ENCODE results near the gene MAPRE3.

Gene MAPRE3

DNA sequence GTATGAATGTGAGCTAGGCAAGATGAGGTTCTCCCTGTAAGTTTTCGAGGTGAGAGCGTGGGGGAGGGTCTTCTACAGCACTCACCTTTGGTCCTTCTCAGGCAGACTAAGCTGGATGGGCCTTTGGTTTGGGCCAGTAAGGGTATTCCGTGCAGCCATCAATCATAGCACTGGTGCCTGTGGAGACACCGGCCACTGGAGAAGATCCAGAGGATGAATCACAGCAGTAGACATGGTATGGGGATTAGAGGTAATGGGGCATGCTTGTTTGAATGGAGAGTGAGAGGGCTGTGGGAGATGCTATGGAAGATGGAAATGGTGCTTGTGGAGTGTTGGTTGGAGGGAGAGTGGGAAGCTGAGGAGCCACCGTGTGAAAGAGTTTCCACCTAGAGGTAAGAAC lies 16.1 kb downstream of the MAPRE3 start:
- DNase-seq, result no peak

DNA sequence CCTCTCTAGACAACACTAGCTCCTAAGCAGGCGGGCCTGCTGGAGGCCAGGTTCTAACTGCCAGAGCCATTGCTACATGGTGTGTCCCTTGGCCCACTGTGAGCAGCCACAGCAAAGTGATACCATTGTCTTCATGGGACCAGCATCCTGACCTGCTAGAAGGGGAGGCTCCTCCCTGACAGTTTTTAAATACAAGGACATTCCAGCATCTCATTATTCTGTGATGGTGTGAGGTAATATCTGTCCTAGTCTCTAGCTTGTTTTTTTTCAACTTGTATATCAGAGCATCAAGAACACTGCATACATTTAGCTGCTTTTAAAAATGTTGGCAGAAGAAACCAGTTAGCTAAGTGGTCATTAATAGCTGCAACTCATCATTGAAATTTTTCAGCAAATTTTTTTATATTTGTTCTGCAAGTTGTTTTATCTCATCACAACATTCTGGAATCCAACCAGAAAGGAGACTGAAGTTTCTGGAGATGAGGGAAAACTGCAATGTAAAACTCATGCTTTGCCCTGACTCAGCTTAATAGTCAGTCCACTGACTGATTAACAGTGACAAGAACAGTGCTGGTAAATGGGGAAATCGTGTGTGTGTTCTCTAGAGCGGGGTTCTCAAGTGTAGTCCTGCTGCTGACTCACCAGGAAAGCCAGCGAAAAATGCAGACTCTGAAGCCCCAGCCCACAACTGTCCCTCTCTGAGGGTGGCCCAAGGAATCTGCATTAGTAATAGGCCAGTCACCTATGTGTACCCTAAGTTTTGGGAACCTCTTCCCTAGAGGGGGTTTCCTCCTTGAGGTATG lies 17.8 kb downstream of the MAPRE3 start:
- DNase-seq, result no peak

DNA sequence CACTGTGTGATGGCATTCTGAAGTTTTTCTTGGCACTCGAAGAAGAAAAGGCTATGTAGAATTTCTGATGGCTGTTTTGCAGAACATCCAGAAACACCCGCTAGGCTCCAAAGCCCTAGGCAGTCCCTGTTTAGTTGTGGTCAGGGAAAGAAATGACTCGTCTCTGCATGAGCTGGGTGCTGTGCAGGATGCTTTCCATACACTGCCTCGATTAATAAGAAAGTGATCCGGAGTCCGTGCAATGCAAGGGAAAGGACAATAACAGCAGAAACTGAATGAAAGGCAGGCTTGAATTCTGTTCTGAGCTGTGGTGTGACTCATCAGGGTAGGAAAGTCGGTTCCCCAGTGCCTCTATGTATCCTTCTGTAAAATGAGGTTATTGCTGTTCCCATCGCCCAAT lies 18.7 kb downstream of the MAPRE3 start:
- DNase-seq, result no peak

DNA sequence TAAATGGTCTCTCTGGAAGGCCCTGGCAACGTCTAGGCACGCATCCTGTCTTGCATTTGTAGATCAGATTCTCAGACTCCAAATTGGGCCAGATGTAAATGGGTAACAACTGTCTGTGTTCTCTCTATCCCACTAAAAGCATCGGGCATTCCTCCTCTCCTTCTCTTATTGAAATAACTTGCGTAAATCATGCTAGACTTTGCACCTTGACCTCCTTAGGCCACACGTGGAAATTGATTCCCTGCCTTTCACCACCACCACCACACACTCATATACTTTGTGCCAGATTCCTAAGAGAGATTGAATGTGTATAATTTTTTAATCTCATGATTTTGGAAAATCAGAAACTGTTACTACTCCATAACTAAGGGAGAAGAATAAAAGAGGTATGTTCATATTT lies 21.3 kb downstream of the MAPRE3 start:
- DNase-seq, result no peak

DNA sequence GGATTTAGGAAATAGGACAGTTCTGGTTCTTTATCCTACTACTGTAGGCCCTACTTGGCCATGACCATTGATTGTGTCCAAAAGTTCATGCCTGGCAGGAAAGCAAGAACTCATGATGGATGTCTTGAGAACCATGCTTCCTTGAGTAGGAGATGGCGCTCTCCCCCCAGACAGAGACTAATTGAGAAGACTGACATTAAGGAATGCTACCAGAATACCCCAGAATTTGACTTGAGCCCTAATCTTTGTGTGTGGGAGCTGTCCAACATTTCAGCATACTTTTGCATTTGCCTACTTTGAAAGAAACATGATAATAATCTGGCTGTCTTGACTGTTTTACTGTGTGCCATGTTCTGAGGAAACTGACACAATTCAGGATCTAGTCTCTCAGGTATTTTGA lies 23.3 kb downstream of the MAPRE3 start:
- DNase-seq, result no peak

DNA sequence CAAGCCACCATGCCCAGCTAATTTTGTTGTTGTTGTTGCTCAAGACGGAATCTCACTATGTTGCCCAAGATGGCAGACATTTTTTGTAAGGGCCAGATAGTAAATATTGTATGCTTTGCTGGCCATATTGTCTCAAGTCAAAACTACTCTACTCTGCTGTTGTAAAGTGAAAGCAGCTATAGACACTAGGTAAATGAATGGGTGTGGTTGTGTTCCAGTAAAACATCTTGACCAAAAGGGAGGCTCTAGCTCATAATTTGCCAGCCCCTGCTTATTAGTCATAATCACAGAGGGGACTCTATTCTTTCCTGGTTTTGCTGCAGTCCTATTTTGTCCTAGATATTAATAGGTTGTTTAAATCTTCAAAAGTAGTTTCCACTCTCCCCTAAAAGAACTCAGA lies 24.5 kb downstream of the MAPRE3 start:
- no peak for DNase-seq

DNA sequence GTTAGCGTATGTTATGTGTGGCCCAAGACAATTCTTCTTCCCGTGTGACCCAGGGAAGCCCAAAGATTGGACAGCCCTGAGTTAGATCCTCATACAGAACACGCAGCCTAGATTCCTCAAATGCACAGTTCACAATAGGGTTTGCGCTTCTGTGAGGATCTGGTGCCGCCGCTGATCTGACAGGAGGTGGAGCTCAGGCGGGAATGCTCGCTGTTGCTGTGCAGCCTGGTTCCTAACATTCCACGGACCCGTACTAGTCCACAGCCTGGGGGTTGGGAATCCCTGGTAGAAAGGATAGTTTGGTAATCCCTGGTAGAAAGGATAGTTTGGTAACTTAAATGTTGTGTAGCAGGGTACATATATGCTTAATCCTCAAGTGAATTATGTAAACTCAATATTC lies 27.0 kb downstream of the MAPRE3 start:
- no peak for DNase-seq

DNA sequence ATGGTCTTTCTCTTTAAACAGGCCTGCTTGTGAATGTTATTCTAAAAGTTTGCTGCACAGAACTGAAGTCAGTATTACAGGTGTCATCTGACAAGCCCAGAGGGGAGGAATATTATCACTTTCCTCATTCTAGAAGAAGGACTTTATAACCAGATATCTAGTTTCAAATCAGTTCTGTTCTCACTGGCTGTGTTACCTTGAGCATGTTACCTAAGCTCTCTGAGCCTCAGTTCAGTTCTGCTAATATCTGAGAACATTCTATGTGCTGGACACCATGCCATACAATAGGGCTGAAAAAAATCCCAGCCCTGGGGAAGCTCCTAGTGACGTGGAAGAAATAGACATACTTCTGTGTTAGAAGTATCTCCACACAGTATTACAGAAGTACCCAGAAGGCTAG lies 27.9 kb downstream of the MAPRE3 start:
- DNase-seq, result no peak

DNA sequence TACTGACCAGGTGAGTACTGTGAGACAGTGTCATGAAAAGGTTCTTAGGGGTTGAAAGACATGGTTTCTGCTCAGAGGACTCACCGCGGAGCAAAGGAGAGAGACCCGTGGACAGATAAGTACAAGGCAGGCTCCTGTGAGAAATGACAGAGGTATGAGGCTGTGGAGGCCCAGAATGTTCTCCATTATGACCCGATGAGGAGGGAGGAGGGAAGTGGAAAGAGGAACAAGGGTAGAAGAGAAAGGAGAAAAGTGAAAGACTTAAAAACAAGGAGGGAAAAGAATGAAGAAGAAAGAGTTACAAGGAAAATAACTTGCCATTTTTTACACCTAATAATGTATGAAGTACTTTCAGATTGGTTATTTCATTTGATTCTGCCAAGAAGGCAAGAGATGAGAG lies 29.8 kb downstream of the MAPRE3 start:
- DNase-seq, result no peak

DNA sequence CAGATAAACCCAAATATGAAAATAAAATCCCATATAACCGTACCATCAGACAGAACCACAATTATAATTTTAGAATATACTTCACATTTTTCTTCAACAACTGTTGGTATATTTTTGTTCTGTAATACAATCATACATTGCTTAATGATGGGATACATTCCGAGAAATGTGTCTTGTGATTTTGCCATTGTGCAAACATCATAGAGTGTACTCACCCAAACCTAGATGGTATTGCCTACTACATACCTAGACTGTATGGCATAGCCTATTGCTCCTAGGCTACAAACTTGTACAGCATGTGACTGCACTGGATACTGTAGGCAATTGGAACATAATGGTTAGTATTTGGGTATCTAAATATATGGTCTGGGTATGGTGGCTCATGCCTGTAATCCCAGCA lies 30.6 kb downstream of the MAPRE3 start:
- DNase-seq, result no peak

DNA sequence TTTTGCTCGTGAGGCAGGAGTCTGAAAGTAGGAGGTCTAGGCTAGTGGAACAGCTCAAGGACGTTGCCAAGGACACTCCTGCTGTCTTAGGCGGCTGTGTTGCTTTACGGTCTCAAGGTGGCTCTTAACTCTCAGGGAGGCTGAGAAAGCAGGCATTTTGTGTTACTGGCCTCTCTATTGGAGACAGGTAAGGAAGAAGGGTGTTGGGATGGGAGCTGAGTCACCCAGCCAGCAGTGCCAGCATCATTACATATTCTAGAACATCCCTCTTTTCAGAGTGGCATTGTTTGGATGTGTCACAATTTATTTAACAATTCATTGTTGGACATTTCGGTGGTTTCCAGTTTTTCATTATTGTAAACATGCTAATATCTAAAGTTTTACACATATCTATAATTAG lies 31.5 kb downstream of the MAPRE3 start:
- DNase-seq, result no peak

DNA sequence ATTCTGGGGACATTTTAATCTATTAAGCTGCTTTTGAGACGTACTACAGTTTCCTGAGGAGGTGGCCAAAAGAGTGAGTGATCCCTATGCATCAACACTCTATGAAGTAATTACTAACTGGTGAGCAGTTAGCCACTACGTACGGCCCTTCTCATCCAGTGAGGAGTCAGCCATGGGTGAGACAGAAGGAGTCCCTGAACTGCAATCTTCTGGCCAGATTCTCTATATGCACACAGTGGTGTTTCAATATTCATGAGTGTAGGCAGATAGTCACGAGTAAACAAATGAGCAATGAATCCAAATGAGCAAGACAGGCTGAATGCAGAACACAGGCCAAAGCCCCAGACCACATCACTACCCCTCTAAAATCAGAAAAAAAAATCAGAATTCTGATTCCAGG lies 32.6 kb downstream of the MAPRE3 start:
- no peak for DNase-seq

DNA sequence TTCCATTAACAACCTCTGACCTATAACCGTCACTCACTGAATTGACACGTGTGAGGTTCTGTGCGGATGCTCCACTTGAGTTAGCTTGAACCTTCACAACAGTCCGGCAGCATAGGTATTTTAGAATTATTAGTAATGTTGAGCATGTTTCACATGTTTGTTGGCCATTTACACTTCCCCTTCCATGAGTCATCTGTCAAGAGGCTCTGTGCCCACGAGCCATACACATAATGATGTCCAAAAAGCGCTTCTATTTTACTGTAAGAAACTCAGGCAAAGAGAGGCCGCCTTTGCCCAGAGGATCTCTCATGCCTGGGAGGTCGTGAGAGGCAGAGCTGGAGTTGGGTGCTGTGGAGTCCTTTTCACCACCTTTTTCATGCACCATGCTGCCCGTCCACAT lies 33.4 kb downstream of the MAPRE3 start:
- DNase-seq, result no peak

DNA sequence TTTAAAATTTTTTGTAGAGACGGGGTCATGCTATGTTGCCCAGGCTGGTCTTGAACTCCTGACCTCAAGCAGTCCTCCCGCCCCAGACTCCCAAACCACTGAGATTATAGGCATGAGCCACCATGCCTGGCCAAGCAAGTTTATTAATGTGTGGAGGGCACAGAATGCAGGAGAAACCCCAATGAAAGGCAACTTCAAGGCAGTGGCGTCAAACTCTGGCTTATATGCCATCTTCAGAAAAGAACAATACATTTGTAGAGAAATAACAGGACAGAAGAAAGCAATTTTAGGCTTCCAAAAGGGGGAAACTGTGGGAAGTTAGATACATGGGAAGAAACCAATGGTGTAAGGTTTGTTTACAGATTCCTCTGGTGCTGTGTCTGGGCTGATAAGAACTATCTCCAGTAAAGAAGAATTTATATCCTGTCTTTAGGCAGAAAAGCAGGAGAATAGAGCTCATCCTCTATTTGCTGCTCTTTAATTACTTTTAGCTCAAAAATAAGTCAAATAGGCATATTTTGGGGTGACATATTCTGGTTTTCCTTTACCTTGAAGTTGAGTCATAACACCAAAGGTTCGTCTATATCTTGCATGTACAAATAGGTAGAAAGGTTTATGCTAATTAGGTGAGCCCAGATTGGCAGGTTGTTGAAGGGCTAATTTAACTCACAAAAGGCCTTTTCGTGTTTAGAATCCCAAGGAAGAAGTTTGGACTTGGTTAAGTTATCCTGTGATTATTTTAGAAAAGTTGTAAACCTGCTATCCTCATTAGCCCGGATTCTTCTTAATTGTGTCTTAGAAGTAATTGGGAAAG lies 36.4 kb downstream of the MAPRE3 start:
- DNase-seq, result no peak

DNA sequence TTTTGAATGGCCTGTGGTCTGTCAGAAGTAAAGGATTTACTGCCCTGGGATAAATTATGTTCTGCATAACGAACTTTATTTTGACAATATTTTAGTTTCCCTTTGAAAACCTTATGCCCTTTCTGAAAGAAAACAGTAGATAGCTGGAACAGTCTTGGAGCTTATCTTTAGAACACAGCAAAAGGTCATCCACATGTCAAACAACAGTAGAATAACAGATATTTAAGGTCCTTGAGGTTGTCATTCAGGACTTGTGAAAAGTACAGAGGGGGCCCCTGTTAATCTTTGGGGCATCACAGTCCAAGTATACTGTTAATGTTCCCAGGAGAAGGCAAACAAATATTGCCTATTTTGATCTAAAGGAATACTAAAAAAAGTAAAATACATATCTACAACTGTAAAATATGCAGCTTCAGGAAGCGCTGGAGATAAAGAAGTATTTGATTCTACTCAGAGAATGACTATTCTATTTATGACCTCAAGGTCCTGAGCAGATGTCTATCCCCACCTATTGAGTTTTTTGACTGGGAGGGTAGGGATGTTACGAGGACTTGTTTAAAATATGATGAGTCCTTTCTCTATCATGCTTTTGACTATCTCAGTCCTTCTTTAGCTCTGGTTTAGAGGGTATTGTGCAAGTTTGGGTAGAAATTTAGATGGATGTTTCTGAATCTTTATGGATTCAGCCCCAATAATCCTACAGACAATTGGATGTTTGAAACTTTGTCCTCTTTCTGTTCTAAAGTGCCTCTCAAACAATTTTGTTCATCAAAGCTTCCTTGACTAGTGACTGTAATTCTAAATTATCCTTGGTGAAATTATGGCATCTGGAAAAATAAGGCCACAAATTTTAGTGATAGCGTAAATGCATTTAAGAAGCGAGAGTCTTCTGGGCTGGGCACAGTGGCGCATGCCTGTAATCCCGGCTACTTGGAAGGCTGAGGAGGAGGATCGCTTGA lies 37.3 kb downstream of the MAPRE3 start:
- DNase-seq, result no peak

DNA sequence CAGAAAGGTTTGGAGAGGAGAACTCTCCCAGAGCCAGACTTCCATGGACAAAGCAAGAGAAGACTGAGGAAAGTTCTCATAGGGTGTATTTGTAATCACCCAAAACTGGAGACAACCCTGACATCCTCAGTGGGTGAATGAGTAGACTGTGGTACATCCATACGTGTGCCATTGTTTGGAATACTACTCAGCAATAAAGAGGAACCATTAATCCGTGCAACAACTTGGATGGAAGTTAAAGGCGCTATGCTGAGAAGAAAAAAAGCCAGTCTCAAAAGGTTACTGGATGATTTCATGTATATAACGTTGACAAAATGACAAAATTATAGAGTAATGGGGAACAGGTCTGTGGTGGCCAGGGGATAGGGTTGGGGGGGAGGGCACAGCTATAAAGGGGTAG lies 38.2 kb downstream of the MAPRE3 start:
- DNase-seq, result no peak

DNA sequence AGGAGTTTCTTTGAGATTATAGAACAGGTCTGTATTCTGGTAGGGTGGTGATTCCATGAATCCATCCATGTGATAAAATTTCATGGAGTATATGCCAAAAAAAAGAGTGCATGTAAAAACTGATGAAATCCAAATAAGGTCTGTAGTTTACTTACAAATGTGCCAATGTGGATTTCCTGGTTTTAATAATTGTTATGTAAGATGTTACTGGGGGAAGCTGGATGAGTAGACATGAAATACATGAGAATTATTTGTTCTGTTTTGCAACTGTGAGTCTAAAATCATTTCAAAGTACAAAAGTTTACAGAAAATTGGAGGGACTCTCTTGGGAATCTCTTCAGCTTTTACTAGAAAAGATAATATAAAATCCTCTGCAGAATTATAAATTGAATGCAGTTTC lies 38.6 kb downstream of the MAPRE3 start:
- no peak for DNase-seq

DNA sequence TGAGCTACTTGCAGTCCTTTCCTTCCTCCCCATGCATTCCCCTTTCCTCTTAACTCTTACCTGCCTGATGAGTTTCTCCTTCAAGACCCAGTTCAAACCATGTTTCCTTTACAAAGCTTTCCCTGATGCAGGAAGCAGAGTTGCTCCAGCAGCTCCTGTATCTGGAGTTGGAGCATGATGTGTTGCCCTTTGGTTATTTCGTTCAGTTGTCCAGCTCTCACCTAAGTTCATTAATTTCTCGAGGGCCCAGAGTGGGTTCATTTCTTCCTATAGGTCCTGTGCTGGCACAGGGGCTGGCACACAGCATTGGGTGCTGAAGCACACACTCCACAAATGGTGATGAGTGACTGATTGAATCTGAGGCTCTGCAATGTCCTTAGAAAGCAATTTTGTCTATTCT lies 39.3 kb downstream of the MAPRE3 start:
- DNase-seq, result no peak

DNA sequence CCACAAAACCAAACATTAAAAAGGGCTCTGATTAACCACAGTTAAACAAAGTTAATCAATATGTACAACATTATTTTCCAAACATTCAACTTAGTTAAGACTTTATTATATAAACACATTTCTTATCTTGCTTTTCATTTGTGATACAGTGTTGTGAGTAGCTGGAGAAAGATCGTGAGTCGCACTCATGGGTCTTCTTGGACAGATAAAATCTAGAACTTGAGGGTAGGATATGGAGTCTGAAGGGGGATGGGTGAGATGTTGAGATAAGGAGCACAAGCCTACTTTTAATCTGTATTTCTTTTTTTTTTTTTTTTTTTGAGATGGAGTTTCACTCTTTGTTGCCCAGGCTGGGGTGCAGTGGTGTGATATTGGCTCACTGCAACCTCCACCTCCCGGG lies 39.7 kb downstream of the MAPRE3 start:
- no peak for DNase-seq

DNA sequence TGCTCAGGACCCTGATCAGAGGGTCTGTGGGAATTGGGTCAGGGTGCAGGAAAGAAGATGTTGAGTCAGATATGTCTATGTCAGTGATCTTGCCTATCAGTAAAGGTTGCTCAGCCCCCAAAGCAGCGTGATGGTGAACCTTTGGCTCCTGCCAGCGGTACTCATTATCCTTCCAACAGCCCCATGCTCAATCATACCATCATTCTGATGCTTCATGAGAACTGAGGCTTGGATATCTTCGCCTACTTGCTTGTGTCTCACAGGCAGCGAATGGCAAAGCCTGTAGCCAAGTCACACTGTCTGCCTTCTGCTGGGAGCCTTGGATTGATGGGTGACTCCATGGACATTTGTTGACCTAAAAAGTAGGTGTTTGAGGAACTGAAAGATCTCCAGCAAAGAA lies 43.3 kb downstream of the MAPRE3 start:
- DNase-seq, result no peak

DNA sequence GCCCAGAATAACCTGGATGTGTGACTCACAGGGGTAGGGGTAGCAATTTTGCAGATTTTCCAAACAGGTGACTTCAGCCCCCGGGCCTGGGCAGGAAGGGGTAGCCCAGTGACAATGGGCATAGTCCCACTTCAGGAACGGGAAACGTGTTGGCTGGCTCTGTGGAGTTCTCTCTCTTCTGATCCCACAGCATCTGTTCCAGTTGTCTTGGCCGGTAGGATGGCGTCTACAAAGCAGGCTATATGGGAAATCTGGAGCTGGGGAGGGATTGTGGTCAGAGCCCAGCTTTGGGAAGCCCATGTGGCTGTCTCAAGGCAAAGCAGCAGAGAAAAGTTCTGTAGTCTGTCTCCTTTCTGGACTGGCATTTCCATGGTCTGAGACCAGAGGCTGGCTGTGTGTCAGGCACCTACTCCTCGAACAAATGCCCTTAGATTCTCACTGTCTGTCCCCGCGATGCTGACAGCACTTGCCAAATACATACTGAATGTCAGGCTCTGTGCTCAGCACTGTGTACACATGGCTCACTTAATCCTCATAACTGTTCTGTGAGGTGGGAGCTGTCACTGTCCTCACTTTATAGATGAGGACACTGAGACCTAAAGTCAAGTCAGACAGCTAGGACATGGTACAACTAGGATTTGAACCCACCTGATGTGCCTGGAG lies 44.5 kb downstream of the MAPRE3 start:
- no peak for DNase-seq

DNA sequence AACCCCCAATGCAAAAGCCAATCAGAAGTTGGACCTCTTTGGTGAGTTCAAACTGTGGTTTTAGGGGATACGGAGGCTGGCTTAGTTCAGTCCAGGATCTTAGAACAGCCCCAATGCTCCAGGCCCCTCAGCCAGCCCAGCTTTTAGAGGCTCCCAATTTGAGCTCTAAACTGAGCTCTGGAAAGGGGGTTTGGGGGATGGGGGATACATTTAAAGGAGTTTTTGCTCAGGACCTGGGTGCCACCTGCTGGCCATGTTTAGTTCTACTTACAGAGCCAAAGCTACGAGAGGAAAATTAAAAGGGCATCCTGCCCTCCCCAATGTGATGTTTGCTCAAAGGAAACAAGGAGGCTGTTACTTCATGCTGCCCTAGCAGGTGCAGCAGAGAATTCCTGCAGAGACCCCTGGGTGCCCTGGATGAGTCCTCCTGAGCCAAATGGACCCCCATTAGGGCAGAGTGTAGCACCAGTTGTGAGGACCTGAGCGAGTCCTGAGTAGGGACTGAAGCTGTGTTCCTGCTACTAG lies 46.4 kb downstream of the MAPRE3 start:
- DNase-seq, result peak; percentile 50

DNA sequence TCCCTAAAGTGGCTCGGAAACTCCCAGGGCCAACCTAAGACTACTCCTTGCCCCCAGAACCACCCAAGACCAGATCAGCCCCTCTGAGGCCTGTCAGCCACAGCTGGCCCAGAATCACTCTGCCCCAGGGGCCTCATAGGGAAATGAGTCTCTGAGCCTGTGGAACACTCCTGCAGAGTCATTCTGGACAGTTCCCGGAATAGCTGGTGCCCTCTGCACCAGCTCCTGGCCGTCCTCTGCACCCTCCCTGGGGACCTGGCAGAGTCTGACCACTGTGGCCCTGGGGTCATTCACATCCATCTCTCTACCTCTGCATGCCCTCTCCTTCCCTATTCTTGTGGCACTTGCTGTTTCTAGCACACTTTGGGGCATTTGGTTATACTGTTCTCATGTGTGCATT lies 47.7 kb downstream of the MAPRE3 start:
- peak; percentile 19 for DNase-seq
